Measurements from ENCODE around the gene SLC35F1. TPM values are rescaled to one million over a fixed set of nuclear protein-coding genes. Genes with fewer than 3 reads are reported as not detected.

Gene SLC35F1
- total RNA-seq, 1 experiment from 2014 or later: 4.3 TPM

DNA sequence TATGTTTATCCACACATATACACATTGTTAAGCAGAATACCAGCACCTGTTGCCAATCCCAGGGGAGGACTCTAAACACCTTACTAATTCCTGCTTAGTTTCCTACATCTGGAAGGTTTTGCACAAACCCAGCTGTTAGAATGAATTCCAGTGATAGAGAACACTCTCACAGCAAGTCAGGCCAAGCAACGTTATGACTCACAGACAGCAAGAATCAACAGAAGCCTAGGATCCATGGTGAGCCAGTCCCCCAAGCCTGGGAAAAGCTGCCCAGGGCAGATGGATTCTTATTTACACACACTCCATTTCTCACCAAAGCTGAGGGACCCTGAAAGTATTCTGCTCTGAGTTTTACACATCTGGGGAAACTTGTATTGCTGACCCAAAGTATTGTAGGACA lies 291.7 kb downstream of the SLC35F1 start:
- H3K56ac ChIP-seq (ENCODE audit: insufficient read length, low read depth, low read length): no peak overlapping the region

More for the DNA sequence above, 291.7 kb downstream of the SLC35F1 start:
- Histone ChIP-seq H3K79me2 (ENCODE audit: insufficient read depth, low read length) (no peaks in the 10 kb centered on the region), H3K27me3 (ENCODE audit: insufficient read depth, low read length) (no peaks in the 10 kb centered on the region), H4K8ac (replicated peaks; ENCODE audit: insufficient read length, low read depth, low read length) (no peak overlapping the region), H3K27ac (ENCODE audit: insufficient read length, low read depth, low read length) (no peak overlapping the region), H3K79me1 (ENCODE audit: insufficient read depth, low read depth, low read length, poor library complexity, severe bottlenecking) (no peaks in the 10 kb centered on the region), H2BK5ac (ENCODE audit: insufficient read length, low read length) (no peak overlapping the region), H2BK20ac (ENCODE audit: low read depth, low read length, poor library complexity, severe bottlenecking) (no peak overlapping the region), H2BK15ac (ENCODE audit: low read depth, low read length) (no peak overlapping the region), H3K14ac (ENCODE audit: insufficient read depth, low read length) (no peak overlapping the region), H4K20me1 (ENCODE audit: control insufficient read depth, insufficient read depth, insufficient read length) (no peaks in the 10 kb centered on the region), H3K9ac (ENCODE audit: extremely low read depth, insufficient read length, low read length) (no peak overlapping the region), H3K4me2 (ENCODE audit: insufficient read depth, insufficient read length, low read length) (no peak overlapping the region), H3K23me2 (ENCODE audit: insufficient read length, low read depth, low read length, poor library complexity, severe bottlenecking) (no peaks in the 10 kb centered on the region), H3K23ac (ENCODE audit: insufficient read length, low read depth, low read length) (no peak overlapping the region), H3K9me3 (ENCODE audit: control insufficient read depth, low read depth, low read length) (no peaks in the 10 kb centered on the region), H2AFZ (ENCODE audit: low read length) (no peak overlapping the region), H2BK12ac (ENCODE audit: insufficient read length, low read depth, low read length) (no peak overlapping the region), H3K18ac (ENCODE audit: insufficient read length, low read depth, low read length) (no peak overlapping the region), H2BK120ac (ENCODE audit: low read depth, low read length, poor library complexity, severe bottlenecking) (no peak overlapping the region), H3T11ph (ENCODE audit: low read length) (no peak overlapping the region), H2AK5ac (ENCODE audit: insufficient read length, low read length) (no peak overlapping the region), H4K5ac (ENCODE audit: insufficient read length, low read depth, low read length) (no peak overlapping the region), H3K4me1 (ENCODE audit: insufficient read depth, low read length) (0 out of 2 replicates have a peak, but pooled peaks cover 3% of the 10 kb centered on the region), H4K91ac (ENCODE audit: insufficient read length, low read depth, low read length) (no peak overlapping the region), H3K4ac (ENCODE audit: low read depth, low read length) (no peak overlapping the region)
- WGBS (ENCODE audit: extremely low coverage, insufficient read length, low lambda C conversion rate): no CpG with 5 or more reads among the region's 1 CpG
- Mint-ChIP-seq H3K27ac (peak overlapping the region in 1 of 3 experiments; percentile 89; a peak in 5 of 7 replicates), H3K36me3 (ENCODE audit: insufficient read depth in 1 of 3, low read depth in 3 of 3) (no peaks in the 10 kb centered on the region), H3K9me3 (no peaks in the 10 kb centered on the region), H3K4me3 (no peak overlapping the region), H3K4me1 (peaks cover 30 to 32% of the 10 kb centered on the region in 2 experiments), H3K27me3 (ENCODE audit: low read depth) (no peaks in the 10 kb centered on the region)
- TF ChIP-seq, protein P1, sequence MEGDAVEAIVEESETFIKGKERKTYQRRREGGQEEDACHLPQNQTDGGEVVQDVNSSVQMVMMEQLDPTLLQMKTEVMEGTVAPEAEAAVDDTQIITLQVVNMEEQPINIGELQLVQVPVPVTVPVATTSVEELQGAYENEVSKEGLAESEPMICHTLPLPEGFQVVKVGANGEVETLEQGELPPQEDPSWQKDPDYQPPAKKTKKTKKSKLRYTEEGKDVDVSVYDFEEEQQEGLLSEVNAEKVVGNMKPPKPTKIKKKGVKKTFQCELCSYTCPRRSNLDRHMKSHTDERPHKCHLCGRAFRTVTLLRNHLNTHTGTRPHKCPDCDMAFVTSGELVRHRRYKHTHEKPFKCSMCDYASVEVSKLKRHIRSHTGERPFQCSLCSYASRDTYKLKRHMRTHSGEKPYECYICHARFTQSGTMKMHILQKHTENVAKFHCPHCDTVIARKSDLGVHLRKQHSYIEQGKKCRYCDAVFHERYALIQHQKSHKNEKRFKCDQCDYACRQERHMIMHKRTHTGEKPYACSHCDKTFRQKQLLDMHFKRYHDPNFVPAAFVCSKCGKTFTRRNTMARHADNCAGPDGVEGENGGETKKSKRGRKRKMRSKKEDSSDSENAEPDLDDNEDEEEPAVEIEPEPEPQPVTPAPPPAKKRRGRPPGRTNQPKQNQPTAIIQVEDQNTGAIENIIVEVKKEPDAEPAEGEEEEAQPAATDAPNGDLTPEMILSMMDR (conservative IDR thresholded peaks at IDR 0.05): no peak
- no peak for DNase-seq
